Central memory CD4-positive, alpha-beta T cell (primary cell): ENCODE results near the gene HSD3B1.
"Not testable (repeated sequence)": the region's sequence is repeated elsewhere in the genome, so short reads cannot be mapped to it uniquely, and the experiment has no call there.

ENCODE experiments used
- DNase-seq: peaks from one replicate; pipeline ENCODE4 v3.0.0; 2022

Gene HSD3B1

DNA sequence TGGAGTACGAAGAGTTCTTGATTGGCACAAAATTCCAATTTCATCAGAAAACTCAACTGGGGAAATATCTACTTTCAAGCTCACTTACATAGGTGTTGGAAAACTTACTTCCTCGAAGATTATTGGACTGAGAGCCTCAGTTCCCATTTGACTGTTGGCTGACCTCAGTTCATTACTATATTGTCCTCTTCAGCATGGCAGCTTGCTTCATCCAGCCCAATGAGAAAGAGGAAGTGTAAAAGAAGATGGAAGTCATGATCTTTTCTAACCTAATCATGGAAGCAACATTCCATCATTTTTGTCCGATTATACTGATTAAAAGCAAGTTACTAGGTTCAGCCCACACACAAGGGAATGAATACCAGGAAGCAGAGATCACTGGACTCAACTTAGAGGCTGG, 49.4 kb downstream of the HSD3B1 start:
- DNase-seq = no peak

GRCh38 chr1:119560402-119560801, 53.4 kb downstream of the HSD3B1 start:
- not testable (repeated sequence) for DNase-seq

DNA sequence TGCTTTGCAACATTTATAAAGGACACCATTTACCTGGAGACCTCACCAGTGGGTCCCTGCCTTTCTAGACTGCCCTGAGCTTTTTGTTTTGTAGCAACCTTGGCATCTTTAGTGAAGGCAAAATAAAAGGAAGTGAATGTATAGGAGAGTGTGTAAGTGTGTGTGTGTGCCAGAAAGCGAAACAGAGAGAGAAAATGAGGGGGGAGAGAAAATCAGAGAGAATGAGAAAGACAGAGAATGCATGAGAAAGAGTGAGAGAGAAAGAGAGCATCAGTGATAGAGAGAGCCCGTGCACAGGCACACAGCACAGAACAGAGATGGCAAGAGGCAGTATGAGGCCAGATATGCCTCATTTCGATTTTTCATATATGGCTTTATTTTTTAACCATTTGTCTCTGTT, 57.5 kb downstream of the HSD3B1 start:
- no peak for DNase-seq
